ENCODE measurements around the gene CNTLN.

CNTLN gene, protein sequence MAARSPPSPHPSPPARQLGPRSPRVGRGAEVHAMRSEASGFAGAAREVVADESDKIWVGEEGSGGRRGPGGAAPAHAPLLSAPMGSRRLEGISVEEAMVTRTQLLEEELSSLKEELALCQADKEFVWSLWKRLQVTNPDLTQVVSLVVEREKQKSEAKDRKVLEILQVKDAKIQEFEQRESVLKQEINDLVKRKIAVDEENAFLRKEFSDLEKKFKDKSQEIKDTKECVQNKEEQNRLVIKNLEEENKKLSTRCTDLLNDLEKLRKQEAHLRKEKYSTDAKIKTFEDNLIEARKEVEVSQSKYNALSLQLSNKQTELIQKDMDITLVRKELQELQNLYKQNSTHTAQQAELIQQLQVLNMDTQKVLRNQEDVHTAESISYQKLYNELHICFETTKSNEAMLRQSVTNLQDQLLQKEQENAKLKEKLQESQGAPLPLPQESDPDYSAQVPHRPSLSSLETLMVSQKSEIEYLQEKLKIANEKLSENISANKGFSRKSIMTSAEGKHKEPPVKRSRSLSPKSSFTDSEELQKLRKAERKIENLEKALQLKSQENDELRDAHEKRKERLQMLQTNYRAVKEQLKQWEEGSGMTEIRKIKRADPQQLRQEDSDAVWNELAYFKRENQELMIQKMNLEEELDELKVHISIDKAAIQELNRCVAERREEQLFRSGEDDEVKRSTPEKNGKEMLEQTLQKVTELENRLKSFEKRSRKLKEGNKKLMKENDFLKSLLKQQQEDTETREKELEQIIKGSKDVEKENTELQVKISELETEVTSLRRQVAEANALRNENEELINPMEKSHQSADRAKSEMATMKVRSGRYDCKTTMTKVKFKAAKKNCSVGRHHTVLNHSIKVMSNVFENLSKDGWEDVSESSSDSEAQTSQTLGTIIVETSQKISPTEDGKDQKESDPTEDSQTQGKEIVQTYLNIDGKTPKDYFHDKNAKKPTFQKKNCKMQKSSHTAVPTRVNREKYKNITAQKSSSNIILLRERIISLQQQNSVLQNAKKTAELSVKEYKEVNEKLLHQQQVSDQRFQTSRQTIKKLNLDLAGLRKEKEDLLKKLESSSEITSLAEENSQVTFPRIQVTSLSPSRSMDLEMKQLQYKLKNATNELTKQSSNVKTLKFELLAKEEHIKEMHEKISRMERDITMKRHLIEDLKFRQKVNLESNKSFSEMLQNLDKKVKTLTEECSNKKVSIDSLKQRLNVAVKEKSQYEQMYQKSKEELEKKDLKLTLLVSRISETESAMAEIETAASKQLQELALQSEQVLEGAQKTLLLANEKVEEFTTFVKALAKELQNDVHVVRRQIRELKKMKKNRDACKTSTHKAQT (N-terminal part only)

DNA sequence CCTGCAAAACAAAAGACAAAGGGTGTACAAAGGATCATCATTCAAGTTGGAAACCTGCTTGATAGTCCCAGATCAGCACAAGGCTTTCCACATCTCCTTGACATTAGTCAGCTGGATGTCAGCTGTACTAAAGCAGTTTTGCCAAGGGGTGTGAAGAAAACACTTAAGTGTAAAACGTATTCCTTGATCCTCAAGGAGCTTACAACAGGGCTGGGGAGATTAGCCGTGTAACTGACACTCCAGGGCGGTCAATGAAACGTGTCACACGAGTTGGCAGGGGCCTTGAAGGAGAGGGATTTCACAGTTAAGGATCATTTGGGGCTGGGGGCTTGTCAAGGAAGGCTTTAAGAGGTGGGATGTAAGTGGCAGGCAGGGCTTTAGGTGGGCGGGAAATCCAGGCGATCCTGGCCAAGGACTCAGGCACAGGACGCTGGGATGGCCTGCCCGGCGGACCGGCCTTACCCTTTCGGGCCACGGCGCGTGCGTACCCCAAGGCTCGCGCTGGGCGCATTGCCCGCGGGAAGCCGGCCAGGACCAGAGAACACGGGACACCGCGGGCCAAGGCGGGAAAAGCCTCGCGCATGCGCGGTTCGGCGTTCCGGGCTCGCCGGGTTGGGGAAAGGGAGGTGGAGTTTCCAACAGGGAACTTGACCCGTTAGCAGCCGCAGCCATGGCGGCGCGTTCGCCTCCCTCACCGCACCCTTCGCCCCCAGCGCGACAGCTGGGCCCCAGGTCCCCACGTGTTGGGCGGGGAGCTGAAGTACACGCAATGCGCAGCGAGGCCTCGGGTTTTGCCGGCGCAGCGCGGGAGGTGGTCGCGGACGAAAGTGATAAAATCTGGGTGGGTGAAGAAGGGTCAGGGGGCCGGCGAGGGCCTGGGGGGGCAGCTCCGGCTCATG is at the start of gene CNTLN:
Gene CNTLN, plus strand, starts transcription at position 645 of the 899 bp plus-strand sequence. Its CDS starts 26 bp downstream, at position 671.
- DNase-seq (ENCODE audit: low read depth in 2 of 2): peak; percentile 84 to 87

GRCh38 chr9:17088566-17088965 is 46.3 kb upstream of the CNTLN start:
- DNase-seq (ENCODE audit: low read depth in 2 of 2): no peak

- DNase-seq (ENCODE audit: low read depth in 2 of 2): no peak
Measured at GRCh38 chr9:17090041-17090440, 44.8 kb upstream of the CNTLN start.

DNA sequence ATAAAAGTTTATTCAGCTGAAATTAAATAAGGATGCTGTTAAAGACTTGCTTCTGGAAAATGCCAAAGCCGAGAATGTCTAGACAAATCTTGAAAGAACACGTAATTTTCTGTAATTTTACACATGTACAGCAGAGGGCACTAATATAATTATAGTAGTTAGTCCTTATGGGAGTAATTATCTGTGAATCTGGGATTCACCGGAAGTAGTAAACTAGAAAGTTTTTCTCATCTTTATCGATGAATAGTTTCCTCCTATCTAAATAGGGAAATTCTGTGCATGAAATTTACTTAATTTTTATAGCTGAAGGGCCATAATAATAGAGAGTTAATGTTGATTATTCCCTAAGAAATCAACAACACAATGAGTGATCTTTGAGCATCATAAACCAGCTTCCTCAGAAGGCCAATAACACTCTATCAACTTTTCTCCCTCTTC is 18.4 kb upstream of the CNTLN start:
- DNase-seq (ENCODE audit: low read depth in 2 of 2): peak in 1 of 2 experiments; percentile 26

DNA sequence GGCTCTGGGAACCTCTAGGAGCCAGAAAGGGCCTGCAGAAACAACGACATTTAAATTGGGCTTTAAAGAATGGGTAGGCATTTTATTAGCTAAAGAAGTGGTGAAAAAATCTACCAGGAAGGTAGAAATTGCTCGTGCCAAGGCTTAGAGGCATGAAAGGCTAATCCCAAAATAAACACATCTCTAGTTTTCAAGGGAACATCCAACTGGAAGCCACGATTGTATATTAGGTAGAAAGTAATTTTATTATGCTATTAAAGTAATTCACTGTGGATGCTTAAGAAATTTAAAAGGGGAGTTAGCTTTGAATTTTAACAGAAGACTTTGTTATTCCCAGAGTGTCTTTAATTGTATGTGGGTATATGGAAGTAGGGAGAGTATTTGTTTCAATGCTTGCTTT is 17.5 kb upstream of the CNTLN start:
- no peak for DNase-seq (ENCODE audit: low read depth in 2 of 2)

- no peak for DNase-seq (ENCODE audit: low read depth in 2 of 2)
Measured at GRCh38 chr9:17120203-17120602, 14.6 kb upstream of the CNTLN start.

- no peak for DNase-seq (ENCODE audit: low read depth in 2 of 2)
Measured at GRCh38 chr9:17121264-17121663, 13.6 kb upstream of the CNTLN start.

DNA sequence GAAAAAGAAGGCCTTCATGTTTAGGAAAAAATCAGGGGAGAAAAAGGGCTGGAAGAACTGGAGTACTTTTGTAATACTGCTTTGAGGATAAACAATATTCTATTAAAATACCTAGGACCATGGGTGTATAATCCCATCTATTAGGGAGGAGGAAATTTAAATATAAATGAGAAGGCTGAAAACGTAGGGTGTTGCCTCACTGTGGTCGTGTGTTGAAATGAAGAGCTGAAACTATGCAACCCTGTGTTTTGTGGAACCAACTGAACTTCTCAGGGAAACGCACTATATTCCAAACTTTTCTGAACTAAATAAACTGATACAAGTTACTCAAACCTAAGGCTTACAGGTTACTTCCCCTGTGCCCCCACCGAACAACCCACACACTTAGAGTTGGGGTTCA is 4.5 kb upstream of the CNTLN start:
- DNase-seq (ENCODE audit: low read depth in 2 of 2): no peak

DNA sequence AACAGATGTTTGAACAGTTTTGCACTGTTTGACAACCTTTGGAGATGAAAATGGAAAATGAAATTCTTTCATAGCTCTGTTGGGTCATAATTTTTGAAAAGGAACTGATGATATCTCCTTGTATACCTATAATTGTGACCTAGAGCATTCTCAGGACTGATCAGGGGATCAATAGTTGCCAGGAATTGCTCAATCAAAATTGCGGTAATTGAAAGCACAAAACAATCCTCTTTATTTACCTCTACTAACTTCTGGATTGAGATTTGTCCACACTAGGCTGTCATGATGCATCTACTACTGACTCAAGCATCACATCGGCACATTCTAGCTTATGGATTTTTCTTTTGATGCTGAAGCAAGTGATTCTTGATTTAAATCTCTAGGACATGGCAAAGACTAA is 4.1 kb upstream of the CNTLN start:
- DNase-seq (ENCODE audit: low read depth in 2 of 2): no peak

GRCh38 chr9:17131494-17131893 is 3.3 kb upstream of the CNTLN start:
- no peak for DNase-seq (ENCODE audit: low read depth in 2 of 2)

GRCh38 chr9:17135295-17136160 is 688 bp downstream of the CNTLN start:
- peak in 1 of 2 experiments; percentile 29 for DNase-seq (ENCODE audit: low read depth in 2 of 2)

GRCh38 chr9:17137566-17137965 is 2.7 kb downstream of the CNTLN start:
- DNase-seq (ENCODE audit: low read depth in 2 of 2): peak in 1 of 2 experiments; percentile 3

GRCh38 chr9:17138503-17138902 is 3.7 kb downstream of the CNTLN start:
- no peak for DNase-seq (ENCODE audit: low read depth in 2 of 2)

- DNase-seq (ENCODE audit: low read depth in 2 of 2): no peak
Measured at GRCh38 chr9:17140418-17140817, 5.6 kb downstream of the CNTLN start.

- no peak for DNase-seq (ENCODE audit: low read depth in 2 of 2)
Measured at GRCh38 chr9:17148324-17148723, 13.5 kb downstream of the CNTLN start.

DNA sequence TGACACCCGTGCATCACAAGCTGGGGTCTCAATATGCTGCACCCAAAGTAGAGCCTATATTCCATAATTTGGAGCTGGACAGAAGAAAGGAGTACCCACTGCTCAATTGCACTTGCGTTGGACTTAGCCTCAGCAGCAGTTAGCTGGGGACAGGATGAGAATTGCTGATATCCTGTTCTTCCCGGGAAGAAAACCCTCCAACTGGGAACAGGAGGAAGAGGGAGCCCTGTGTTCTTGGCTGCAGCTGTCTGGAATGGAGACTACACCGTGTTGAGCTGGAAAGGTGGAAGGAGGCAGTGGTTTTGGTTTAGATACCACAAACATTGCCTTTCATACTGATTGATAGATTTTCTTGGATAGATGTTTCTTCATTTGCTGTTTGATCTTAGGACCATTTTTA is 24.6 kb downstream of the CNTLN start:
- no peak for DNase-seq (ENCODE audit: low read depth in 2 of 2)

DNA sequence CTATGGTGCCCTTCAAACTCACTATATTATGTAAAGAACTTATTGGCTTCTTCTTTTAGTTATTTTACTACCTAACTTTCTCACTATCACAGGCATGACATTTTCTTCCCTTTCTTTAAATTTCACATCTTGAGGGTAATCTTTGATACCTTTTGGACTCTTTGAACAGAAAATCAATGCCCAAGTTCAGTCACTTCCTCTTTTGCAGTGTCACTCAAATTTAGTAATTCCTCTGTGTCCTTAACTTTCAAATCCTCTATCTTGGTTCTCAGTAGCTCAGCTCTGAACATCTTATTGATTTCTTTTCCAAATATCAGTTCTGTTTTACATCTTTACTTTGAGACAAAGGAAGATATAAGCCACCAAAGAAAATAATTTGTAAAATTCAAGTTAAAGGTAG is 25.5 kb downstream of the CNTLN start:
- no peak for DNase-seq (ENCODE audit: low read depth in 2 of 2)

- no peak for DNase-seq (ENCODE audit: low read depth in 2 of 2)
Measured at GRCh38 chr9:17165764-17166163, 30.9 kb downstream of the CNTLN start.

GRCh38 chr9:17166346-17166745 is 31.5 kb downstream of the CNTLN start:
- DNase-seq (ENCODE audit: low read depth in 2 of 2): no peak

Measured in fibroblast of skin of left quadriceps (primary cell).